Measurements from ENCODE around the gene LCP2. TPM values are rescaled to one million over a fixed set of nuclear protein-coding genes. Genes with fewer than 3 reads are reported as not detected.

LCP2 gene
- total and polyA plus RNA-seq, 2 donors (not counting 1 experiment from before 2014, with no cell fraction given): not detected

GRCh38 chr5:170301981-170302652, 4.5 kb upstream of the LCP2 start:
- Histone ChIP-seq H3K9me3 (ENCODE audit: control insufficient read depth, insufficient read depth, low read depth, low read length) (no peaks in the 10 kb centered on the region), H3K36me3 (ENCODE audit: control insufficient read depth, insufficient read depth, low read length) (no peaks in the 10 kb centered on the region), H3K4me2 (ENCODE audit: extremely low read depth, insufficient read depth, low read length) (no peak overlapping the region), H3K4me1 (ENCODE audit: control insufficient read depth, extremely low read depth, insufficient read depth, low read length) (no peaks in the 10 kb centered on the region), H3K27ac (ENCODE audit: insufficient read depth, low read length) (no peak overlapping the region), H3K27me3 (ENCODE audit: control insufficient read depth, insufficient read depth, low read length) (no peaks in the 10 kb centered on the region), H4K20me1 (ENCODE audit: control insufficient read depth, extremely low read depth, insufficient read depth, low read length) (no peaks in the 10 kb centered on the region), H3K9ac (ENCODE audit: insufficient read depth, low read length) (no peak overlapping the region), H2AFZ (ENCODE audit: low read length) (no peak overlapping the region), H3K4me3 (replicated peaks in 1 of 4; ENCODE audit: control extremely low read depth in 1 of 4, insufficient read depth in 1 of 4, low read depth in 3 of 4, low read length in 4 of 4) (no peak overlapping the region), H3K79me2 (ENCODE audit: control insufficient read depth, insufficient read depth, low read length) (no peaks in the 10 kb centered on the region)
- DNase-seq (ENCODE audit: low read depth in 2 of 2): no peak
- TF ChIP-seq CTCF (conservative IDR thresholded peaks at IDR 0.05 in 1 of 2, IDR thresholded peaks at IDR 0.05 in 1 of 2; ENCODE audit: low read depth in 1 of 2, low read length in 2 of 2) (no peak), EZH2 (IDR thresholded peaks at IDR 0.05; ENCODE audit: low read length, missing control alignments) (no peak)

GRCh38 chr5:170301149-170301548, 3.6 kb upstream of the LCP2 start:
- Histone ChIP-seq H4K20me1 (ENCODE audit: control insufficient read depth, extremely low read depth, insufficient read depth, low read length) (no peaks in the 10 kb centered on the region), H3K36me3 (ENCODE audit: control insufficient read depth, insufficient read depth, low read length) (no peaks in the 10 kb centered on the region), H3K4me3 (replicated peaks in 1 of 4; ENCODE audit: control extremely low read depth in 1 of 4, insufficient read depth in 1 of 4, low read depth in 3 of 4, low read length in 4 of 4) (no peak overlapping the region), H3K9ac (ENCODE audit: insufficient read depth, low read length) (no peak overlapping the region), H3K27ac (ENCODE audit: insufficient read depth, low read length) (no peak overlapping the region), H3K4me1 (ENCODE audit: control insufficient read depth, extremely low read depth, insufficient read depth, low read length) (no peaks in the 10 kb centered on the region), H3K4me2 (ENCODE audit: extremely low read depth, insufficient read depth, low read length) (no peak overlapping the region), H3K27me3 (ENCODE audit: control insufficient read depth, insufficient read depth, low read length) (no peaks in the 10 kb centered on the region), H3K79me2 (ENCODE audit: control insufficient read depth, insufficient read depth, low read length) (no peaks in the 10 kb centered on the region), H3K9me3 (ENCODE audit: control insufficient read depth, insufficient read depth, low read depth, low read length) (no peaks in the 10 kb centered on the region), H2AFZ (ENCODE audit: low read length) (no peak overlapping the region)
- no peak for DNase-seq (ENCODE audit: low read depth in 2 of 2)
- TF ChIP-seq EZH2 (IDR thresholded peaks at IDR 0.05; ENCODE audit: low read length, missing control alignments) (no peak), CTCF (conservative IDR thresholded peaks at IDR 0.05 in 1 of 2, IDR thresholded peaks at IDR 0.05 in 1 of 2; ENCODE audit: low read depth in 1 of 2, low read length in 2 of 2) (no peak)

DNA sequence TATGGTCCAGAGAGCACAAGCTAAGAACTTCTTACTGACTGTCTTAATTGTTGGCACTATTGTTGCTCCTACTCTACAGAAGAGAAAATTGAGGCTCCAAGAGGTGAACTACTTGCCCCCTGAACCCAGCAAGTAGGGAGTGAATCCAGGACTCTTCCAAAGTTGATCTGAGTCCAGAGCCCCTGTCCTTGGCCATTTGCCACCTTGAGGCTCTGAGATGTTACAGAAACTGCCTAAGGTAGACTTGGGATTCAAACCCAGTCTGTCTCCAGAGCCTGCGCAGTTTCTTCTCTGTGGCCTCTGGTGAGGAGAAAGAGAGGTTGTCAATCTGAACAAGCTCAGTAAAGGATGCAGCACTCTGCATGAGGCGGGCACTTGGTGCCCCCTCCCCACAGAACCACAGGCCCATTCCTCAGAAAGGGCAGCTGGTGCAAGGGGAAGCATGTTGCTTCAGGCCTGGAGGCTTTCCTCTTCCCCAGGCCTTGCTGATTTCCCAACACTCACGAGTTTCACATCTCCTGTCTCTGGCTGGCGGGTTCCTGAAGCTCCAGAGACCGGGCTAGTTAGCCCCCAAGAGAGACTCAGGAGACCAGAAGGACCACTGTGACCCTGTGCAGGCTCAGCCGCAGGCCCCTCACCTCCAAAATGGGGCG, 2.9 kb upstream of the LCP2 start:
- Histone ChIP-seq H3K9me3 (ENCODE audit: control insufficient read depth, insufficient read depth, low read depth, low read length) (no peaks in the 10 kb centered on the region), H3K4me3 (replicated peaks in 1 of 4; ENCODE audit: control extremely low read depth in 1 of 4, insufficient read depth in 1 of 4, low read depth in 3 of 4, low read length in 4 of 4) (no peak overlapping the region), H3K36me3 (ENCODE audit: control insufficient read depth, insufficient read depth, low read length) (no peaks in the 10 kb centered on the region), H4K20me1 (ENCODE audit: control insufficient read depth, extremely low read depth, insufficient read depth, low read length) (no peaks in the 10 kb centered on the region), H3K27ac (ENCODE audit: insufficient read depth, low read length) (no peak overlapping the region), H3K79me2 (ENCODE audit: control insufficient read depth, insufficient read depth, low read length) (no peaks in the 10 kb centered on the region), H3K4me1 (ENCODE audit: control insufficient read depth, extremely low read depth, insufficient read depth, low read length) (no peaks in the 10 kb centered on the region), H2AFZ (ENCODE audit: low read length) (no peak overlapping the region), H3K27me3 (ENCODE audit: control insufficient read depth, insufficient read depth, low read length) (no peaks in the 10 kb centered on the region), H3K4me2 (ENCODE audit: extremely low read depth, insufficient read depth, low read length) (no peak overlapping the region), H3K9ac (ENCODE audit: insufficient read depth, low read length) (no peak overlapping the region)
- DNase-seq (ENCODE audit: low read depth in 2 of 2): no peak
- TF ChIP-seq EZH2 (IDR thresholded peaks at IDR 0.05; ENCODE audit: low read length, missing control alignments): no peak
- no peak for TF ChIP-seq CTCF (conservative IDR thresholded peaks at IDR 0.05 in 1 of 2, IDR thresholded peaks at IDR 0.05 in 1 of 2; ENCODE audit: low read depth in 1 of 2, low read length in 2 of 2)

All from fibroblast of lung (primary cell).